Smooth muscle cell (in vitro differentiated cells): ENCODE results near the gene BCAT1. TPM values are rescaled to one million over a fixed set of nuclear protein-coding genes. Genes with fewer than 3 reads are reported as not detected.
"Not testable (repeated sequence)": the region's sequence is repeated elsewhere in the genome, so short reads cannot be mapped to it uniquely, and the experiment has no call there.

Source experiments
- DNase-seq: peaks from one replicate; lab custom pipeline; 2025; ENCODE audit not compliant: unreplicated experiment; lab: John Stamatoyannopoulos, UW
- H2AFZ ChIP-seq: fragments of 200-600 bp; sonication (generic); 2 replicates; pipeline ENCODE4 v1.6.0; 2016; ENCODE audit warnings: antibody characterized with exemption, low read depth, mild to moderate bottlenecking
- H3F3A ChIP-seq: fragments of 200-600 bp; sonication (generic); 2 replicates; pipeline ENCODE4 v1.6.0; 2017; ENCODE audit warnings: antibody characterized with exemption, low read depth
- H3K27ac ChIP-seq: fragments of 200-600 bp; sonication (generic); 2 replicates; pipeline ENCODE4 v1.5.1; 2016; ENCODE audit warnings: low read depth, mild to moderate bottlenecking
- H3K27me3 ChIP-seq: fragments of 200-600 bp; sonication (generic); 2 replicates; pipeline ENCODE4 v1.6.1; 2016; ENCODE audit warnings: low read depth, mild to moderate bottlenecking
- H3K36me3 ChIP-seq: fragments of 200-600 bp; sonication (generic); 2 replicates; pipeline ENCODE4 v1.5.1; 2016; ENCODE audit warnings: low read depth
- H3K4me1 ChIP-seq: fragments of 200-600 bp; sonication (generic); 2 replicates; pipeline ENCODE4 v1.5.1; 2016; ENCODE audit warnings: low read depth
- H3K4me2 ChIP-seq: fragments of 200-600 bp; sonication (generic); 2 replicates; pipeline ENCODE4 v1.6.0; 2016; ENCODE audit warnings: mild to moderate bottlenecking
- H3K4me3 ChIP-seq: fragments of 200-600 bp; sonication (generic); 2 replicates; pipeline ENCODE4 v1.5.1; 2016; ENCODE audit warnings: mild to moderate bottlenecking
- H3K79me2 ChIP-seq: fragments of 200-600 bp; sonication (generic); 2 replicates; pipeline ENCODE4 v1.6.0; 2016; ENCODE audit warnings: low read depth, mild to moderate bottlenecking
- H3K9ac ChIP-seq: fragments of 200-600 bp; sonication (generic); 2 replicates; pipeline ENCODE4 v1.6.0; 2016; ENCODE audit warnings: low read depth
- H3K9me3 ChIP-seq: fragments of 200-600 bp; sonication (generic); replicated peaks from 2 replicates; pipeline ENCODE4 v1.5.1; 2016; ENCODE audit warnings: low read depth
- H4K20me1 ChIP-seq: fragments of 200-600 bp; sonication (generic); 2 replicates; pipeline ENCODE4 v1.6.0; 2016; ENCODE audit warnings: low read depth
- WGBS: methylation state at CpG from one replicate; pipeline ENCODE4 v1.1.7; 2016; ENCODE audit warnings: low lambda C conversion rate; 5-methylcytosine and 5-hydroxymethylcytosine counted together
- polyA plus RNA-seq: library from polyadenylated mRNA; unstranded; fragments of >200 nt; fragmentation: Nextera tagmentation; extraction: Ambion mirVana; gene quantifications from 2 replicates; pipeline ENCODE4 v1.2.1, GENCODE V29; 2016
- total RNA-seq: library from RNA; depleted of rRNA; stranded (reverse); fragments of >200 nt; gene quantifications from 2 replicates; pipeline ENCODE4 v1.2.3, GENCODE V29; 2014
- TF ChIP-seq, protein P1 (sequence below): fragments of 200-600 bp; sonication (generic); IDR thresholded peaks from 2 replicates; pipeline ENCODE4 v1.5.1; 2017; ENCODE audit warnings: borderline replicate concordance, mild to moderate bottlenecking, antibody characterized with exemption; ENCODE audit not compliant: insufficient read depth, poor library complexity, severe bottlenecking

Gene BCAT1
- total and polyA plus RNA-seq, 2 experiments from 2014 or later = 78.2 to 174 TPM

DNA sequence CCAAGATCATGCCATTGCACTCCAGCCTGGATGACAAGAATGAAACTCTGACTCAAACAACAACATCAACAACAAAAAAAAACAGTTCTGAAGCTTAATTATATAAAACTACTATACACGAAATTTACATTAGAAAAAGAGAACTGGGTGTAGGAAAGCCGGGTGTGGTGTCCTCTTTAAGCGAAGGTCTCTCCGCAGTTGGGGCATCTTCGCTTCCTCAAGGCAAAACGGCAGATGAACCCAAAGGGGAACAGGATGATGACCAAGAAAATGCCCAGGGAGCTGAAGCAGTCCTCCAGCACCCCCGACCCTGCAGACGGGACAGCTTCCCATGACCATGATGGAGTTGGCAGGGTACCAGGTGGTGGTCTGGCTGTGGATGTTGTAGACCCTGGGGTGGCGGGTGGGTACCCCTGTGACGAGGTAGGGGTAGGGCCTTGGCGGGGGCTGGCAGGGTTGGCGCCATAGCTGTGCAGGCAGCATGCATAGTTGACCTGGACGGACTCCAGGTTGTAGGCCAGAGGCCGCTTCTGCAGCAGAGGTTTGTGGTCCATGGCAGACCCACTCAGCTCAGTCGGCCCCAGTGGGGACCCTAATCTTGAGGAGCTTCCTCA is 18.2 kb upstream of the BCAT1 start:
- Histone ChIP-seq H2AFZ (no peak overlapping the region), H3K79me2 (no peaks in the 10 kb centered on the region), H3K9me3 (no peaks in the 10 kb centered on the region), H3K4me3 (no peak overlapping the region), H3K9ac (no peak overlapping the region), H3K36me3 (no peaks in the 10 kb centered on the region), H3K4me2 (no peak overlapping the region), H3K27ac (no peak overlapping the region), H3F3A (no peaks in the 10 kb centered on the region), H4K20me1 (no peaks in the 10 kb centered on the region), H3K4me1 (no peaks in the 10 kb centered on the region), H3K27me3 (no peaks in the 10 kb centered on the region)
- no peak for DNase-seq
- 93% methylated on average over 15 of the region's 15 CpGs for WGBS
- TF ChIP-seq, protein P1, sequence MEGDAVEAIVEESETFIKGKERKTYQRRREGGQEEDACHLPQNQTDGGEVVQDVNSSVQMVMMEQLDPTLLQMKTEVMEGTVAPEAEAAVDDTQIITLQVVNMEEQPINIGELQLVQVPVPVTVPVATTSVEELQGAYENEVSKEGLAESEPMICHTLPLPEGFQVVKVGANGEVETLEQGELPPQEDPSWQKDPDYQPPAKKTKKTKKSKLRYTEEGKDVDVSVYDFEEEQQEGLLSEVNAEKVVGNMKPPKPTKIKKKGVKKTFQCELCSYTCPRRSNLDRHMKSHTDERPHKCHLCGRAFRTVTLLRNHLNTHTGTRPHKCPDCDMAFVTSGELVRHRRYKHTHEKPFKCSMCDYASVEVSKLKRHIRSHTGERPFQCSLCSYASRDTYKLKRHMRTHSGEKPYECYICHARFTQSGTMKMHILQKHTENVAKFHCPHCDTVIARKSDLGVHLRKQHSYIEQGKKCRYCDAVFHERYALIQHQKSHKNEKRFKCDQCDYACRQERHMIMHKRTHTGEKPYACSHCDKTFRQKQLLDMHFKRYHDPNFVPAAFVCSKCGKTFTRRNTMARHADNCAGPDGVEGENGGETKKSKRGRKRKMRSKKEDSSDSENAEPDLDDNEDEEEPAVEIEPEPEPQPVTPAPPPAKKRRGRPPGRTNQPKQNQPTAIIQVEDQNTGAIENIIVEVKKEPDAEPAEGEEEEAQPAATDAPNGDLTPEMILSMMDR = no peak

DNA sequence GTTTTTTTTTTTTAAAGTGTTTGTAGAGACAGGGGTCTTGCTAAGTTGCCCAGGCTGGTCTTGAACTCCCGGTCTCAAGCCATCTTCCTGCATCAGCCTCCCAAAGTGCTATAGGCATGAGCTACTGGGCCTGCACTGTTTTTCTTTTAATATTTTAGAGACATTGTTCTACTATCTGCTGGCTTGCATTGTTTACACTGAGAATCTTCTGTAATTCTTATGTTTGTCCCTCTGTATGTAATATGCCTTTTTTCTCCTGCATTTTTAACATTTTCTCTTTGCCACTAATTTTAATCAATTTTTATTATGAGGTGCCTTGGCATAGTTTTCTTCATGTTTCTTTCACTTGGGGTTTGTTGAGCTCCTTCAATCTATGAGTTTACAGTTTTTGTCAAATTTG is 15.4 kb upstream of the BCAT1 start:
- TF ChIP-seq, protein P1 = no peak
- no peaks in the 10 kb centered on the region for H4K20me1 ChIP-seq
- no peak for DNase-seq
- no peaks in the 10 kb centered on the region for H3K9me3 ChIP-seq
- no peaks in the 10 kb centered on the region for H3K36me3 ChIP-seq
- no peaks in the 10 kb centered on the region for H3K27me3 ChIP-seq
- H3F3A ChIP-seq = no peaks in the 10 kb centered on the region
- H3K4me2 ChIP-seq = no peak overlapping the region
- no peaks in the 10 kb centered on the region for H3K79me2 ChIP-seq
- no peak overlapping the region for H2AFZ ChIP-seq
- H3K9ac ChIP-seq = no peak overlapping the region
- H3K4me3 ChIP-seq = no peak overlapping the region
- H3K4me1 ChIP-seq = no peaks in the 10 kb centered on the region
- no peak overlapping the region for H3K27ac ChIP-seq
- WGBS = 100% methylated on average over 1 of the region's 1 CpG

DNA sequence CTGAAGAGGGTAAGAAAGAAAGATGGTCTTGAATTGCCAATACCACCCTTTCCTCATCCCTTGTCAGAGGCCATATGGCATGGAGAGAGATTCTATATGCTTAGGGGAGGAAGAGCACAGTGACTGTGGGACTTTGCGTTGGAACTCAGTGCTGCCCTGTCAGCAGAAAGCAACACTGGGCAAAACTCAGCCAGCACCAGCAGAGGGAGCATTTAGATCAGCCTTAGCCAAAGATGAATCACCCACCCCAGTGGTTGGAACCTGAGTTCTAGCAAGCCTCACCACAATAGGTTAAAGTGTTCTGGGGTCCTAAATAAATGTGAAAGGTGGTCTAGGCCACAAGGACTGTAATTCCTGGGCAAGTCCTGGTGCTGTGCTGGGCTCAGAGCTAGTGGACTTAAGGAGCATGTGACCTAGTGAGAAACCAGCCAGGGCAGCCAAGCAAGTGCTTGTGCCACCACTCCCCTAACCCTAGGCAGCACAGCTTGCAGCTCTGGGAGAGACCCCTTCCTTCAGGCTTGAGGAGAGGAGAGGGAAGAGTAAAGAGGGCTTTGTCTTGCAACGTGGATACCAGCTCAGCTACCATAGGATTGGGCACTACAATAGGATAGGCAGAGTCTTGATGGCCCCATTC is 11.4 kb upstream of the BCAT1 start:
- H3K9me3 ChIP-seq = no peaks in the 10 kb centered on the region
- 23% methylated on average over 2 of the region's 2 CpGs for WGBS
- no peaks in the 10 kb centered on the region for H4K20me1 ChIP-seq
- no peaks in the 10 kb centered on the region for H3K4me1 ChIP-seq
- no peak overlapping the region for H3K4me2 ChIP-seq
- no peak overlapping the region for H3K9ac ChIP-seq
- no peaks in the 10 kb centered on the region for H3K36me3 ChIP-seq
- no peak overlapping the region for H3K27ac ChIP-seq
- DNase-seq = no peak
- no peaks in the 10 kb centered on the region for H3F3A ChIP-seq
- H3K4me3 ChIP-seq = no peak overlapping the region
- no peak overlapping the region for H2AFZ ChIP-seq
- no peaks in the 10 kb centered on the region for H3K79me2 ChIP-seq
- no peaks in the 10 kb centered on the region for H3K27me3 ChIP-seq
- TF ChIP-seq, protein P1 = peak; percentile 60

DNA sequence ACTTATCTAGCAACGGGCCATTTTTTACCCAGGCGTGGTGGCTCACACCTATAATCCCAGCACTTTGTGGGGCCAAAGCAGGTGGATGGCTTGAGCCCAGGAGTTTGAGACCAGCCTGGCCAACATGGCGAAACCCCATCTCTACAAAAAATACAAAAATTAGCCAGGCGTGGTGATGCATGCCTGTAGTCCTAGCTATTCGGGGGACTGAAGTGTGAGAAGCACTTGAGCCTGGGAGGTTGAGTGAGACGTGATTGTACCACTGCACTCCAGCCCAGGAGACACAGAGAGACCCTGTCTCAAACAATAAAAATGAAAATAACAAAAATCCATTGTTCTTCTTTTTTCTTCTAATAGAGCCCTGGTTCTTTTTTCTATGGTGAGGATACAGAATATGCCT is 7.5 kb upstream of the BCAT1 start:
- not testable (repeated sequence) for H2AFZ ChIP-seq, H3K9ac ChIP-seq, DNase-seq, H3K4me3 ChIP-seq, H3K36me3 ChIP-seq, H3K27ac ChIP-seq, H3K9me3 ChIP-seq, H3F3A ChIP-seq, H4K20me1 ChIP-seq, H3K4me1 ChIP-seq, H3K4me2 ChIP-seq, H3K79me2 ChIP-seq, H3K27me3 ChIP-seq
- WGBS = 86% methylated on average over 6 of the region's 6 CpGs
